GM12878 (cell line): ENCODE measurements around the gene SLC5A2. TPM values are rescaled to one million over a fixed set of nuclear protein-coding genes. Genes with fewer than 3 reads are reported as not detected.

Experiments used
- ATAC-seq: fragments of 200-7000 bp; cut with Tn5 transposase; 3 replicates; pipeline ENCODE4 v1.9.1; 2020; ENCODE audit warnings: mild to moderate bottlenecking, moderate library complexity
- BruUV-seq: library from RNA; stranded (reverse); fragments of 400-500 nt; replicated peaks from 2 replicates; lab custom pipeline; 2021; lab: Mats Ljungman, UMichigan
- CTCF ChIA-PET: fragments of 300-600 bp; sonication (Branson Sonifier 250); formaldehyde crosslinking; extraction: SDS; loops from one replicate; lab custom pipeline; 2021; ENCODE audit warnings: inconsistent platforms; lab: Yijun Ruan, JAX
- POLR2A ChIA-PET: fragments of 350-600 bp; formaldehyde crosslinking; extraction: SDS; loops from one replicate; lab custom pipeline; 2021; ENCODE audit warnings: inconsistent platforms; lab: Charles Lee
- RAD21 ChIA-PET: fragments of 300-600 bp; sonication (Branson Sonifier 250); formaldehyde crosslinking; loops from one replicate; lab custom pipeline; 2023; ENCODE audit warnings: antibody characterized with exemption; ENCODE audit not compliant: unreplicated experiment; lab: Charles Lee
- SMC1A ChIA-PET: fragments of 300-600 bp; sonication (Branson Sonifier 250); formaldehyde crosslinking; loops from one replicate; lab custom pipeline; 2023; ENCODE audit not compliant: unreplicated experiment, uncharacterized antibody; lab: Charles Lee
- DNase-seq: peaks from one replicate; pipeline ENCODE4 v3.0.0-alpha.2; 2011; ENCODE audit warnings: low read depth, low spot score
- FAIRE-seq: peaks from 3 replicates; lab custom pipeline; 2011; peaks lifted over from hg19 to GRCh38; lab: Jason Lieb, UNC
- H2AFZ ChIP-seq: 2 replicates; pipeline ENCODE4 v1.6.0; 2011; ENCODE audit warnings: low read depth, low read length, control low read depth; ENCODE audit not compliant: control insufficient read depth
- H3K27ac ChIP-seq: 2 replicates; pipeline ENCODE4 v1.5.1; 2011; ENCODE audit warnings: control low read depth; ENCODE audit not compliant: control insufficient read depth, insufficient read depth
- H3K27me3 ChIP-seq, 2 experiments: replicated peaks in 1 of 2; 2 replicates each; pipeline versions ENCODE4 v1.6.0 to v1.6.1; 2011; ENCODE audit warnings: low read length in 1 of 2; ENCODE audit not compliant: control insufficient read depth in 2 of 2, insufficient read depth in 2 of 2
- H3K36me3 ChIP-seq, 2 experiments: 2 replicates each; pipeline ENCODE4 v1.5.1; 2011; ENCODE audit warnings: low read length in 1 of 2; ENCODE audit not compliant: control insufficient read depth in 2 of 2, insufficient read depth in 2 of 2
- H3K4me1 ChIP-seq: 2 replicates; pipeline ENCODE4 v1.6.1; 2011; ENCODE audit warnings: mild to moderate bottlenecking, low read length, moderate library complexity, mixed read lengths; ENCODE audit not compliant: control insufficient read depth, insufficient read depth
- H3K4me2 ChIP-seq: 2 replicates; pipeline ENCODE4 v1.6.0; 2011; ENCODE audit warnings: control low read depth; ENCODE audit not compliant: control insufficient read depth, insufficient read depth
- H3K4me3 ChIP-seq: fragments of 200-600 bp; sonication (generic); 2 replicates; pipeline ENCODE4 v1.5.1; 2016
- H3K79me2 ChIP-seq: 2 replicates; pipeline ENCODE4 v1.6.0; 2011; ENCODE audit warnings: low read length; ENCODE audit not compliant: control insufficient read depth, insufficient read depth
- H3K9ac ChIP-seq: 2 replicates; pipeline ENCODE4 v1.8.0; 2011; ENCODE audit warnings: low read length, control low read depth, mixed read lengths; ENCODE audit not compliant: control insufficient read depth, insufficient read depth
- H3K9me3 ChIP-seq: replicated peaks from 3 replicates; pipeline ENCODE4 v1.5.1; 2011; ENCODE audit warnings: mild to moderate bottlenecking, low read length; ENCODE audit not compliant: control insufficient read depth, insufficient read depth
- H4K20me1 ChIP-seq: 2 replicates; pipeline ENCODE4 v1.6.0; 2011; ENCODE audit not compliant: control insufficient read depth, insufficient read depth
- CEBPB ChIP-seq, 2 experiments: fragments of 150-350 bp in 1 of 2; IDR thresholded peaks; 2 replicates each; pipeline ENCODE4 v1.6.1; 2012 to 2014; ENCODE audit warnings: low read depth in 2 of 2, low read length in 2 of 2, borderline replicate concordance in 1 of 2, inconsistent platforms in 1 of 2
- CHD1 ChIP-seq: IDR thresholded peaks from 2 replicates; pipeline ENCODE4 v1.6.1; 2012; ENCODE audit warnings: low read depth, low read length, improper control_type of control experiment
- ETV6 ChIP-seq, 2 experiments: fragments of 450-650 bp in 1 of 2; IDR thresholded peaks in 1 of 2; conservative IDR thresholded peaks in 1 of 2; 2 replicates each; pipeline ENCODE4 v1.6.1; 2014; ENCODE audit warnings: antibody characterized with exemption in 1 of 2, borderline replicate concordance in 1 of 2, low read depth in 1 of 2, mild to moderate bottlenecking in 1 of 2, moderate library complexity in 1 of 2
- FOXM1 ChIP-seq: IDR thresholded peaks from 2 replicates; pipeline ENCODE4 v1.6.1; 2012; ENCODE audit warnings: low read depth, mild to moderate bottlenecking, inconsistent platforms, low read length, moderate library complexity
- HDAC2 ChIP-seq: fragments of 200-600 bp; sonication (generic); IDR thresholded peaks from 2 replicates; pipeline ENCODE4 v1.6.1; 2017
- MEF2A ChIP-seq: IDR thresholded peaks from 2 replicates; pipeline ENCODE4 v1.6.1; 2011; ENCODE audit warnings: low read depth, mild to moderate bottlenecking, low read length, moderate library complexity; ENCODE audit not compliant: insufficient read depth
- NRF1 ChIP-seq: conservative IDR thresholded peaks from 2 replicates; pipeline ENCODE4 v1.6.1; 2011; ENCODE audit warnings: mild to moderate bottlenecking, low read depth, low read length, improper control_type of control experiment
- RCOR1 ChIP-seq: conservative IDR thresholded peaks from 2 replicates; pipeline ENCODE4 v1.6.1; 2012; ENCODE audit warnings: low read depth, low read length, improper control_type of control experiment
- RUNX3 ChIP-seq: IDR thresholded peaks from 2 replicates; pipeline ENCODE4 v1.6.1; 2012; ENCODE audit warnings: low read length, inconsistent platforms
- SMAD5 ChIP-seq: IDR thresholded peaks from 2 replicates; pipeline ENCODE4 v1.6.1; 2016; ENCODE audit warnings: antibody characterized with exemption, low read depth
- TARDBP ChIP-seq: IDR thresholded peaks from 2 replicates; pipeline ENCODE4 v1.6.1; 2016; ENCODE audit warnings: borderline replicate concordance
- ZBTB11 ChIP-seq: fragments of 450-650 bp; formaldehyde crosslinking; IDR thresholded peaks from 2 replicates; pipeline ENCODE4 v1.5.0; 2022; ENCODE audit warnings: mild to moderate bottlenecking, missing genetic modification characterization
- ZBTB33 ChIP-seq: fragments of 450-650 bp; IDR thresholded peaks from 2 replicates; pipeline ENCODE4 v1.6.1; 2017; ENCODE audit warnings: mild to moderate bottlenecking
- ZBTB4 ChIP-seq: fragments of 450-650 bp; formaldehyde crosslinking; IDR thresholded peaks from 2 replicates; pipeline ENCODE4 v1.4.0; 2022; ENCODE audit warnings: mild to moderate bottlenecking, moderate library complexity
- ZNF217 ChIP-seq: fragments of 450-650 bp; IDR thresholded peaks from 2 replicates; pipeline ENCODE4 v1.6.1; 2017; ENCODE audit warnings: antibody characterized with exemption, mild to moderate bottlenecking
- ZNF274 ChIP-seq: IDR thresholded peaks from one replicate; pipeline ENCODE4 v1.8.0; 2011; ENCODE audit not compliant: insufficient read length, insufficient read depth
- WGBS: methylation state at CpG from one replicate; pipeline ENCODE4 v1.1.6; 2016; ENCODE audit warnings: low lambda C conversion rate; ENCODE audit not compliant: insufficient replicate concordance, insufficient coverage; ENCODE audit errors: missing lambda C conversion rate; 5-methylcytosine and 5-hydroxymethylcytosine counted together
- in situ Hi-C: fragments of 300-500 bp; cut with MboI; formaldehyde crosslinking; loops from 9 replicates; pipeline ENCODE4 v1.14.3; 2018; ENCODE audit warnings: mixed read lengths
- intact Hi-C: fragments of 100-400 bp; cut with micrococcal nuclease; formaldehyde crosslinking; loops from one replicate; pipeline ENCODE4 v1.14.2; 2022; ENCODE audit not compliant: unreplicated experiment
- polyA plus RNA-seq, 11 experiments: library from polyadenylated mRNA; depleted of rRNA in 4 of 11; unstranded in 6 of 11; stranded (reverse) in 5 of 11; fragments of >200 nt; fragmentation: Nextera tagmentation in 4 of 11; fragmentation: Illumina TruSeq in 1 of 11; extraction: Ambion mirVana in 4 of 11; extraction: Trizol in 1 of 11; gene quantifications; 1 replicate in 1 of 11; 2 replicates in 10 of 11; pipeline versions ENCODE4 v1.2.1 to v1.2.3, GENCODE V29; 2011 to 2016; ENCODE audit warnings: inconsistent platforms in 2 of 11, missing spikeins in 2 of 11, low read depth in 1 of 11
- total RNA-seq, 4 experiments: library from RNA; depleted of rRNA in 3 of 4; stranded (reverse); fragments of >200 nt in 3 of 4; fragmentation: Illumina TruSeq in 1 of 4; extraction: Trizol in 1 of 4; gene quantifications; 2 replicates each; pipeline versions ENCODE4 v1.2.1 to v1.2.3, GENCODE V29; 2013 to 2021

SLC5A2 gene
- total and polyA plus RNA-seq, 10 of the 15 experiments (the other 5 are each of a cell fraction or from before 2014, with no cell fraction given) = 3.6 to 4.8 (median 4.4) TPM; not detected in 6

- intact Hi-C loops = no loop called here
- Histone ChIP-seq H3K4me3 (no peak overlapping the region), H2AFZ (no peak overlapping the region), H3K4me2 (no peak overlapping the region), H4K20me1 (no peaks in the 10 kb centered on the region), H3K4me1 (0 out of 2 replicates have a peak, but pooled peaks cover 4% of the 10 kb centered on the region), H3K79me2 (no peaks in the 10 kb centered on the region), H3K9me3 (no peaks in the 10 kb centered on the region), H3K9ac (no peak overlapping the region), H3K36me3 (peaks cover 0 to 14% of the 10 kb centered on the region in 2 experiments; a peak in 3 of 4 replicates), H3K27ac (peak overlapping the region; percentile 7; the same call in 1 of the 2 replicates), H3K27me3 (no peaks in the 10 kb centered on the region; a peak in 1 of 4 replicates)
- 35% methylated on average over 4 of the region's 5 CpGs for WGBS
- ChIA-PET POLR2A (no interaction called here), RAD21 (no interaction called here), CTCF (no interaction called here), SMC1A (no interaction called here)
- ATAC-seq = peak; percentile 71
- in situ Hi-C loops = no loop called here
- BruUV-seq = no TSS peak
- no peak for DNase-seq
- FAIRE-seq = peak; percentile 23
- no peak for TF ChIP-seq ZBTB11 (CRISPR knock-in tag)
- TF ChIP-seq HDAC2 = no peak
- TF ChIP-seq RCOR1 = no peak
- TF ChIP-seq ZNF274 = no peak
- no peak for TF ChIP-seq MEF2A
- TF ChIP-seq NRF1 = no peak
- no peak for TF ChIP-seq CEBPB (IDR thresholded peaks at IDR 0.05; ENCODE audit: borderline replicate concordance in 1 of 2, low read depth in 2 of 2, low read length in 2 of 2)
- peak; percentile 81 for TF ChIP-seq RUNX3
- no peak for TF ChIP-seq ETV6 (conservative IDR thresholded peaks at IDR 0.05 in 1 of 2, IDR thresholded peaks at IDR 0.05 in 1 of 2; ENCODE audit: borderline replicate concordance in 1 of 2, low read depth in 1 of 2)
- TF ChIP-seq ZNF217 = no peak
- TF ChIP-seq SMAD5 = no peak
- no peak for TF ChIP-seq TARDBP
- TF ChIP-seq ZBTB33 = no peak
- TF ChIP-seq CHD1 = no peak
- TF ChIP-seq ZBTB4 = no peak
- TF ChIP-seq FOXM1 = no peak
Observed at GRCh38 chr16:31467151-31467773, 15.7 kb upstream of the SLC5A2 start.
